ENCODE results near the gene NMU.
"Not testable (repeated sequence)": the region's sequence is repeated elsewhere in the genome, so short reads cannot be mapped to it uniquely, and the experiment has no call there.

DNA sequence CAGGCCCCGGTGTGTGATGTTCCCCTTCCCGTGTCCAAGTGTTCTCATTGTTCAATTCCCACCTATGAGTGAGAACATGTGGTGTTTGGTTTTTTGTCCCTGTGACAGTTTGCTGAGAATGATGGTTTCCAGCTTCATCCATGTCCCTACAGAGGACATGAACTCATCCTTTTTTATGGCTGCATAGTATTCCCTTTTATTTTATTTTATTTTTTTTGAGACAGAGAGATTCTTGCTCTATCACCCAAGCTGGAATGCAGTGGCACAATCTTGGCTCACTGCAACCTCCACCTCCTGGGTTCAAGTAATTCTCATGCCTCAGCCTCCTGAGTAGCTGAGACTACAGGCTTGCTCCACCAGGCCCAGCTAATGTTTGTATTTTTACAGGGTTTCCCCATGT lies 53.3 kb downstream of the NMU start:
- TF ChIP-seq POLR2AphosphoS5 (IDR thresholded peaks at IDR 0.05; ENCODE audit: borderline replicate concordance, low read depth, low read length); EZH2 (IDR thresholded peaks at IDR 0.05); FOXP2 (optimal IDR thresholded peaks at IDR 0.05; ENCODE audit: control extremely low read depth, extremely low read length, insufficient read depth): not testable (repeated sequence)

All from SK-N-MC (cell line).